ENCODE measurements around the gene ODF2. TPM values are rescaled to one million over a fixed set of nuclear protein-coding genes. Genes with fewer than 3 reads are reported as not detected.

ODF2 gene
- total RNA-seq, 1 donor from 2014 or later = 85.5 TPM

DNA sequence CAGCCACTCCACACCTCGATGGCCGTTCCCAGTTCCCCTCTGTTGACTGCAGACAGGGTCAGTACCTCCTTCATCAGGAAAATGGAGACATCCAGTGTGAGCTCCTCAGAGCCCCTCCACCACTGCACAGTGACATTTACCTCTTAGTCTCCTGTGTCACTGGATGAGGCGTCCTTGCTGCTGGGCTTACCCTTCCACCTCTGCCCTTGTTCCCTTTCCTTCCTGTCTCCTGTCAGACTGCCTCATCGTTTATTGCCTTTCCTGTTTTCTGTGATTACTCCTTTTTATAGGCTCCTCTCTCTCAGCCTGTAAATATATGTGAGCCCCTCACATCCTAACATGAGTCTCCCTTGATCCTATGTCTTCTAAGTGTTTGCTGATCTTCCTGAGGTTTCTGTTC is 73.4 kb downstream of the ODF2 start:
- DNase-seq (ENCODE audit: low read depth, low spot score) = no peak
- no peaks in the 10 kb centered on the region for H3K27me3 Mint-ChIP-seq (ENCODE audit: low read depth)
- H3K36me3 Mint-ChIP-seq (ENCODE audit: low read depth) = peaks cover 5% of the 10 kb centered on the region

DNA sequence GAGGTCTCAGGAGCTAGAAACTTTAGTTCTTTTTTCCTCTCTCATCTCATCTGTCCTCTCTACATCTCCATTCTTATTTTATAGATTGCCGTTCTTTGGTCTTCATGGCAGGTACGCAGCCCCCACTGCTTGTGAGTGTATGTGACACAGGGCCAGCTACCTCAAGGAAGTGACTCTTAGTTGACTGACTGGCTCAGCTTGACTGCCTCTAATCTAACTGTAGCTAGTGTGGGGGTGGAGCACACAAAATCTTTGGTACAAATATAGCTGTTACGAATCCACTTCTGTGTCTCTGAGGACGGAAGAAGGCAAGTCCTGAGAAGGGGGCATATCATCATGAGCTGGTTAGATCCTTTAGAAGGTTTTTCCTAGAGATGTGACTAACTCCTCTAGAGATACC is 76.8 kb downstream of the ODF2 start:
- H3K27me3 Mint-ChIP-seq (ENCODE audit: low read depth) = no peaks in the 10 kb centered on the region
- H3K36me3 Mint-ChIP-seq (ENCODE audit: low read depth) = peaks cover 8% of the 10 kb centered on the region
- H3K27ac Mint-ChIP-seq (ENCODE audit: unreplicated experiment) = peak overlapping the region; percentile 79
- no peak for DNase-seq (ENCODE audit: low read depth, low spot score)
- H3K4me3 Mint-ChIP-seq = no peak overlapping the region
- H3K4me1 Mint-ChIP-seq = no peaks in the 10 kb centered on the region
- no peaks in the 10 kb centered on the region for H3K9me3 Mint-ChIP-seq
- no peak for TF ChIP-seq CTCF (conservative IDR thresholded peaks at IDR 0.05)

More for the DNA sequence above, 73.4 kb downstream of the ODF2 start:
- H3K9me3 Mint-ChIP-seq = no peaks in the 10 kb centered on the region
- H3K4me3 Mint-ChIP-seq = no peak overlapping the region
- no peak for TF ChIP-seq CTCF (conservative IDR thresholded peaks at IDR 0.05)
- peak overlapping the region; percentile 24 for H3K27ac Mint-ChIP-seq (ENCODE audit: unreplicated experiment)
- H3K4me1 Mint-ChIP-seq = no peaks in the 10 kb centered on the region

DNA sequence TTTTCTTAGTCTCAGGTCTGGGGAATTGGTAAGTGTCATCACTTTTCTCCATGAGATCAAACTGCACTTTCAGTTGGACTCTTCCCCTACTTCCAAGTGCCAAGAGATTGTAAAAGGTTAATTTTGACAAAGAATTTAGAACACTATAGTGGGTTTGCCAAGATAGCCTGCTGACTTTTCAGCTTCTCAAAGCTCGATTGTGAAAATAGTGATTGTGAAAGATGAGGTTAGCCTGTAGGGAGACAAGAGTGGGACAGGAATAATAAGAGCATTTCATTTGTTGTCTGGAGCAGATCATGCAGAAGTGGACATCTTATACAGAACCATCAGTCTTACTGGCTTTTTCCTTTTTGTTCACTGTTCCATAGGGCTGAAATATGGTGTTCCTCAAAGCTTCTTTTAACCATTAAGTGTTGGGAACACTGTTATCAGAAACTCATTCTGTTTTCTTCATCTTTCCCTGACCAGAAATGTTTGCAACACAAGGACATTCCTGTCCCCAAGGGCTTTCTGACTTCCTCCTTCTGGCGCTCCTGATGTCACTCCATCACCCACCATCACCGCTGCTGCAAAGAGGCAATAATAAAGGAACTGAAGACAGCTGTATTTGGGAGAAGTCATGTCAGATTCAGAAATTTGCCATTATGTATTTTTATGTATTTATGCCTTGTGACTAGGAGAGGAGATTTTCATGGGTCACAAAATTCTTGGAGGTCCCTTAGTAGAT is 85.0 kb downstream of the ODF2 start:
- H3K27me3 Mint-ChIP-seq (ENCODE audit: low read depth) = no peaks in the 10 kb centered on the region
- peaks cover 9% of the 10 kb centered on the region for H3K36me3 Mint-ChIP-seq (ENCODE audit: low read depth)
- no peak overlapping the region for H3K4me3 Mint-ChIP-seq
- DNase-seq (ENCODE audit: low read depth, low spot score) = no peak
- no peak for TF ChIP-seq CTCF (conservative IDR thresholded peaks at IDR 0.05)
- no peaks in the 10 kb centered on the region for H3K9me3 Mint-ChIP-seq
- no peaks in the 10 kb centered on the region for H3K4me1 Mint-ChIP-seq
- no peak overlapping the region for H3K27ac Mint-ChIP-seq (ENCODE audit: unreplicated experiment)

DNA sequence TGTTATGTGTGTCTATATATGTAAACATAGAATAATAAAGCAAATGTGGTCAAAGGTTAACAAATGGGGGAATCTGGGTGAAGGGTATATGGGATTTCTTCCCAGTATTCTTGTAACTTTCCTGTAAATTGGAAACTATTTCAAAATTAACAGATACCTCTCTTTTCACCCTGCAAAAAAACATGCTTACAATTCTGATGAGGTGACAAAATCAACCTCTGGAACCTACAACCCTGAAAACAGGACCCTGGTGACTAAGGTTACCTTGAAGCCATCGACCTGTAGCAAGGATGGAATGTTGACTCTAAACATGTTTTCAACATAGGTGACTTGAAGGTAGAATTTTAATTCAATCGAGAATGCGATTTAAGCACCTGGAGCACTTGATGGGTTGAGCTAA is 90.7 kb downstream of the ODF2 start:
- Mint-ChIP-seq H3K4me1 (peaks cover 12% of the 10 kb centered on the region), H3K36me3 (ENCODE audit: low read depth) (peaks cover 3% of the 10 kb centered on the region), H3K9me3 (no peaks in the 10 kb centered on the region), H3K27ac (ENCODE audit: unreplicated experiment) (no peak overlapping the region), H3K4me3 (no peak overlapping the region), H3K27me3 (ENCODE audit: low read depth) (no peaks in the 10 kb centered on the region)
- no peak for DNase-seq (ENCODE audit: low read depth, low spot score)
- no peak for TF ChIP-seq CTCF (conservative IDR thresholded peaks at IDR 0.05)

GRCh38 chr9:128548876-128549275 is 93.1 kb downstream of the ODF2 start:
- Mint-ChIP-seq H3K36me3 (ENCODE audit: low read depth) (no peaks in the 10 kb centered on the region), H3K27ac (ENCODE audit: unreplicated experiment) (no peak overlapping the region), H3K9me3 (no peaks in the 10 kb centered on the region), H3K4me3 (peak overlapping the region; percentile 43), H3K4me1 (peaks cover 17% of the 10 kb centered on the region), H3K27me3 (ENCODE audit: low read depth) (no peaks in the 10 kb centered on the region)
- DNase-seq (ENCODE audit: low read depth, low spot score) = no peak
- no peak for TF ChIP-seq CTCF (conservative IDR thresholded peaks at IDR 0.05)
